Testis (tissue), 2 donors: ENCODE data around the gene TNS1.

Experiments
- CTCF ChIP-seq, 3 experiments: fragments of 450-650 bp in 2 of 3; fragments of 200-600 bp in 1 of 3; sonication (generic) in 1 of 3; IDR thresholded peaks; one replicate each; pipeline ENCODE4 v1.5.1; 2016 to 2019; ENCODE audit warnings: antibody characterized with exemption in 3 of 3, mild to moderate bottlenecking in 2 of 3, moderate library complexity in 1 of 3
- POLR2A ChIP-seq: fragments of 450-650 bp; IDR thresholded peaks from one replicate; pipeline ENCODE4 v1.6.1; 2017; ENCODE audit warnings: antibody characterized with exemption, mild to moderate bottlenecking, moderate library complexity

- no peak for TF ChIP-seq CTCF (IDR thresholded peaks at IDR 0.05)
- TF ChIP-seq POLR2A: no peak
Measured at GRCh38 chr2:217919781-217920351, 82.9 kb downstream of the TNS1 start.
